Neutrophil (primary cell): ENCODE data around the gene GEMIN8.

ENCODE experiments used
- H3K27ac ChIP-seq: fragments of 200-600 bp; sonication (generic); 2 replicates; pipeline ENCODE4 v1.5.1; 2016; ENCODE audit warnings: mild to moderate bottlenecking, moderate library complexity
- H3K27me3 ChIP-seq: fragments of 200-600 bp; sonication (generic); 2 replicates; pipeline ENCODE4 v1.6.0; 2016; ENCODE audit warnings: mild to moderate bottlenecking
- H3K36me3 ChIP-seq: fragments of 200-600 bp; sonication (generic); 2 replicates; pipeline ENCODE4 v1.5.1; 2017
- H3K4me1 ChIP-seq, 2 experiments: fragments of 200-600 bp in 1 of 2; sonication (generic) in 1 of 2; 1 replicate in 1 of 2; 2 replicates in 1 of 2; pipeline versions ENCODE4 v1.5.1 to v1.6.1; 2013 to 2016; ENCODE audit warnings: low read depth in 1 of 2, low read length in 1 of 2, mild to moderate bottlenecking in 1 of 2, moderate library complexity in 1 of 2; ENCODE audit not compliant: control insufficient read depth in 1 of 2, insufficient read depth in 1 of 2
- H3K4me3 ChIP-seq, 2 experiments: fragments of 200-600 bp in 1 of 2; sonication (generic) in 1 of 2; 1 replicate in 1 of 2; 2 replicates in 1 of 2; pipeline ENCODE4 v1.5.1; 2013 to 2016; ENCODE audit warnings: low read depth in 1 of 2, low read length in 1 of 2, mild to moderate bottlenecking in 1 of 2, moderate library complexity in 1 of 2
- H3K9me3 ChIP-seq: fragments of 200-600 bp; sonication (generic); 2 replicates; pipeline ENCODE4 v1.5.1; 2016
- TF ChIP-seq, protein P1 (sequence below): fragments of 200-600 bp; sonication (generic); IDR thresholded peaks from 2 replicates; pipeline ENCODE4 v1.5.1; 2016; ENCODE audit warnings: antibody characterized with exemption

GEMIN8 gene

DNA sequence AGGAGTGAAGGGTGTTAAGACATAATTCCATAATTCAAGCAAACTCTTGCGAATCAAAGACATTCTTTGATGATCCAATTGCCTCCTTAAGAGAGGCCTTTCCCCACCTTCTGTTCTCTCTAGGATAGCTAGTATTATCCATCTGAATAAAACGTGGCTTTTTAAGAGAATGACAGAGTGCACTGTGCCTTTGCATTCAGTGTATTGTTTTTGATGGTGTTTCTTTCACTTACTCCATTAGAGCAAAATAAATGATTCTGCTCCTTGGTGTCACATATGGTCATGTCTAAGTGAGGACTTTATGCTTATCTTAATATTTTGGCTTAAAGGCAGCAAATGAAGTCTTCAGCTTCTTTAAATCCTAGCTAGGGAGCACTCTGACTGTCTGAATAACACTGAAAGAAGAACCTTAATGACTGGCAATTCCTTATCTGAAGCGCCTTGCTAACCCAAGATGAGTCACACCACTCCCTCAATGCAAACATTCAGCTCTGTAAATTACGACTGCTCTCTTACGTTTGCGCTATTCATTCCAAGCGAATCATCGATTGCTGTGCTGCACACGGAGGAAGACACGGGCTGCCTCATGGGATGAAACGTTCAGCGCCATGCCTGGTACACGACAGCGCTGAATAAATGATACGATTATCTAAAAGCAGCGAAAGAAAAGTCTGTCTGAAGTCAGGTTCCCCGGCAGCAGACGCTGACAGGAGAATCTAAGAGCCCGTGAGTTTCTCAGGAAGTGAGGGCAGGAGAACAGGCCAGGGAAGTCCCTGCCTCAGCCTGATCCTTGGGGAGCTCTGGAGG, 35.1 kb upstream of the GEMIN8 start:
- H3K27me3 ChIP-seq: no peaks in the 10 kb centered on the region
- TF ChIP-seq, protein P1, sequence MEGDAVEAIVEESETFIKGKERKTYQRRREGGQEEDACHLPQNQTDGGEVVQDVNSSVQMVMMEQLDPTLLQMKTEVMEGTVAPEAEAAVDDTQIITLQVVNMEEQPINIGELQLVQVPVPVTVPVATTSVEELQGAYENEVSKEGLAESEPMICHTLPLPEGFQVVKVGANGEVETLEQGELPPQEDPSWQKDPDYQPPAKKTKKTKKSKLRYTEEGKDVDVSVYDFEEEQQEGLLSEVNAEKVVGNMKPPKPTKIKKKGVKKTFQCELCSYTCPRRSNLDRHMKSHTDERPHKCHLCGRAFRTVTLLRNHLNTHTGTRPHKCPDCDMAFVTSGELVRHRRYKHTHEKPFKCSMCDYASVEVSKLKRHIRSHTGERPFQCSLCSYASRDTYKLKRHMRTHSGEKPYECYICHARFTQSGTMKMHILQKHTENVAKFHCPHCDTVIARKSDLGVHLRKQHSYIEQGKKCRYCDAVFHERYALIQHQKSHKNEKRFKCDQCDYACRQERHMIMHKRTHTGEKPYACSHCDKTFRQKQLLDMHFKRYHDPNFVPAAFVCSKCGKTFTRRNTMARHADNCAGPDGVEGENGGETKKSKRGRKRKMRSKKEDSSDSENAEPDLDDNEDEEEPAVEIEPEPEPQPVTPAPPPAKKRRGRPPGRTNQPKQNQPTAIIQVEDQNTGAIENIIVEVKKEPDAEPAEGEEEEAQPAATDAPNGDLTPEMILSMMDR: no peak
- no peaks in the 10 kb centered on the region for H3K9me3 ChIP-seq

DNA sequence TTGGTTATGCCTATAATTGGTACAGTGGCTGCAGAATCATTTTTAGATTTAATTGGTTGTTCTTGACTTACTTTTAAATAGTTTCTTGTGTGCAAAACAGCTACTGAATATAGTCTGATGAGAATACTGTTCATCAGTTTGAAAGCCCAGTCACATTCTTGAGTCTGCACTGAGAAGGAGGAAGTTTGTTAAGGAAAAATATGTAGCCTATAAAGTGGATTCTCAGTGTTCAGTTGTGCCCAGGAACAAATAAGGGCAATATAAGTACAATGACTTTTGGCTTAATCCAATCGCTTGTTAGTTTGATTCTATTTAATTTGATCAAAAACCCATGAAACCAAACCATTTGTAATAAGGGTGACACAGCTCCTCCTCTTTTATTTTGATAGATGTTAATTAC, 32.8 kb upstream of the GEMIN8 start:
- Histone ChIP-seq H3K36me3 (no peaks in the 10 kb centered on the region), H3K9me3 (no peaks in the 10 kb centered on the region), H3K4me1 (no peaks in the 10 kb centered on the region), H3K4me3 (no peak overlapping the region), H3K27ac (no peak overlapping the region), H3K27me3 (no peaks in the 10 kb centered on the region)
- TF ChIP-seq, protein P1: no peak

More for the DNA sequence above, 35.1 kb upstream of the GEMIN8 start:
- Histone ChIP-seq H3K27ac (no peak overlapping the region), H3K36me3 (no peaks in the 10 kb centered on the region), H3K4me3 (no peak overlapping the region), H3K4me1 (no peaks in the 10 kb centered on the region)

DNA sequence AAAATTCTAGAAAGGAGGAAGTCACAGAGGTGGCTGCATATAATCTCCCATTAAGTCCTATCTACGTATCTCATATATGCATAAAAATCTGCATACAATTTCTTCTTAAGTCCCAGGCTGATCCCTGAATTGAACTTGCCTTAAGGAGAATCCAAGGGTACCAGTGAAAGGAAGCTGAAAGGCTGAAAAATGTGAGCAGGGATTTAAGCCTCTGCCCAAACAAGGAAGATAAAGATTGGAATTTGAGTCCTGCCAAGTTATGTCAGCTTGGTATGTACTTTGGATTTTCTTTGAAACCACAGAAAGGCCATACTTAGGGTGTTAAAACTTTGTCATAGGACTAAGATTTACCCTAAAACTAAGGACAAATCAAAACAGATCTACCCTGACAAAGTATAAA, 26.5 kb upstream of the GEMIN8 start:
- no peaks in the 10 kb centered on the region for H3K4me1 ChIP-seq
- H3K4me3 ChIP-seq: no peak overlapping the region
- no peaks in the 10 kb centered on the region for H3K9me3 ChIP-seq
- no peaks in the 10 kb centered on the region for H3K36me3 ChIP-seq
- TF ChIP-seq, protein P1: no peak
- H3K27ac ChIP-seq: no peak overlapping the region
- no peaks in the 10 kb centered on the region for H3K27me3 ChIP-seq

DNA sequence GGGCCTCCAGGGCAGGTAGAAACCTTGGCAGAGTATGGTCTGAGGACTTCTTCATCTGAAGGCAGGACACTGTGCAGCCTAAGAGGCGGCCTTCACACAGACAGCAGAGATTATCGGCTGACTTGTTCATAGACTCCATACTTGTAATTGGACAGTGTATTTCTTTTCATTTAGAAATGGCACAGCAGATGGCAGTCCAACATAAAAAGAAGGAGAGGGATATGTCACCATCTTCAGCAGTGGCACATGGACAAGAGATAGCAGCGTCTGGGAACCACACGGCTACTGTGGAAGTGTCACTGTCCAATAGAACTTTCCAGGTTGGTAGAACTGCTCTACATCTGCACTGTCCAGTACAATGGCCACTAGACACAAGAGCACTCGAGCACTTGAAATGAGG, 21.7 kb upstream of the GEMIN8 start:
- Histone ChIP-seq H3K4me1 (no peaks in the 10 kb centered on the region), H3K4me3 (no peak overlapping the region), H3K36me3 (no peaks in the 10 kb centered on the region), H3K27ac (no peak overlapping the region), H3K9me3 (no peaks in the 10 kb centered on the region), H3K27me3 (peaks cover 2% of the 10 kb centered on the region)
- TF ChIP-seq, protein P1: no peak

DNA sequence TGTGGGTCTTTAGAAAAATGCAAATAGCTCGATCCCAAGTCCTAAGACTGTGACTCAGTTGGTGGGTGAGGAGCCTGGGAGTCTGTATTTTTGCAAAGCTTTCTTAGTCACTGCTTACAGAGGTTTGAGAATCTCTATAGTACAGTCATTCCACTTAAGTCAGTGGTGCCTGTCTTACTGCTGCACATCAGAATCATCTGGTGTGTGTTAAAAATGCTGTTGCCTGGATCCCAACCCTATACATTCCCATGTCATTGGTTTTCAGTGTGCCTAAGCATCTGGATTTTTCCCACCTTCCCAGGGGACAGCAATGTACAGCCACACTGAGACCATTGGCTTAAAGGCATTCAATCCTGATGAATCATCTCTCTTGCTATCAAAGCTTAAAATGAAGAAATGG, 21.0 kb upstream of the GEMIN8 start:
- TF ChIP-seq, protein P1: no peak
- peaks cover 2% of the 10 kb centered on the region for H3K27me3 ChIP-seq
- H3K27ac ChIP-seq: no peak overlapping the region
- H3K4me1 ChIP-seq: no peaks in the 10 kb centered on the region
- no peaks in the 10 kb centered on the region for H3K9me3 ChIP-seq
- H3K4me3 ChIP-seq: no peak overlapping the region
- H3K36me3 ChIP-seq: no peaks in the 10 kb centered on the region
